NB4 (cell line): Measurements from ENCODE around the gene NELL1.

Source experiments
- DNase-seq: peaks from one replicate; pipeline ENCODE4 v3.0.0; 2010; ENCODE audit warnings: low read depth
- H3K4me3 ChIP-seq: one replicate; pipeline ENCODE4 v1.5.1; 2011; ENCODE audit warnings: mild to moderate bottlenecking, low read depth, low read length, moderate library complexity
- CTCF ChIP-seq: IDR thresholded peaks from one replicate; pipeline ENCODE4 v1.5.1; 2012; ENCODE audit warnings: low read depth, low read length
- MAX ChIP-seq: IDR thresholded peaks from 2 replicates; pipeline ENCODE4 v1.6.1; 2011; ENCODE audit warnings: low read depth, low read length
- MYC ChIP-seq: IDR thresholded peaks from 2 replicates; pipeline ENCODE4 v1.6.1; 2011; ENCODE audit warnings: low read depth, low read length
- POLR2A ChIP-seq: IDR thresholded peaks from 2 replicates; pipeline ENCODE4 v1.6.1; 2011; ENCODE audit warnings: mild to moderate bottlenecking; ENCODE audit not compliant: insufficient read length; ENCODE audit errors: extremely low read depth

Gene NELL1

GRCh38 chr11:21447871-21448270 is 778.5 kb downstream of the NELL1 start:
- no peak for TF ChIP-seq MAX
- no peak for TF ChIP-seq CTCF
- no peak for TF ChIP-seq POLR2A
- TF ChIP-seq MYC: no peak
- H3K4me3 ChIP-seq: no peak overlapping the region
- DNase-seq: no peak

- H3K4me3 ChIP-seq: no peak overlapping the region
- TF ChIP-seq MYC (no peak), CTCF (no peak), POLR2A (no peak), MAX (no peak)
- no peak for DNase-seq
These were observed 786.8 kb downstream of the NELL1 start for GRCh38 chr11:21456186-21456585.

- TF ChIP-seq POLR2A (no peak), MAX (no peak)
- DNase-seq: no peak
- H3K4me3 ChIP-seq: no peak overlapping the region
These were observed 790.7 kb downstream of the NELL1 start for GRCh38 chr11:21460082-21460481.

GRCh38 chr11:21461701-21462100 is 792.3 kb downstream of the NELL1 start:
- TF ChIP-seq POLR2A: no peak
- no peak for TF ChIP-seq CTCF
- no peak for TF ChIP-seq MYC
- TF ChIP-seq MAX: no peak
- no peak overlapping the region for H3K4me3 ChIP-seq
- no peak for DNase-seq

- no peak for TF ChIP-seq CTCF
- no peak for TF ChIP-seq MAX
- no peak for TF ChIP-seq POLR2A
- no peak for TF ChIP-seq MYC
- H3K4me3 ChIP-seq: no peak overlapping the region
- no peak for DNase-seq
These were observed 795.3 kb downstream of the NELL1 start for GRCh38 chr11:21464601-21465193.

- DNase-seq: no peak
- H3K4me3 ChIP-seq: no peak overlapping the region
- TF ChIP-seq CTCF (no peak), MAX (no peak), MYC (no peak), POLR2A (no peak)
These were observed 795.8 kb downstream of the NELL1 start for GRCh38 chr11:21465203-21465602.
